ENCODE data around the gene IPPK.

Gene IPPK

DNA sequence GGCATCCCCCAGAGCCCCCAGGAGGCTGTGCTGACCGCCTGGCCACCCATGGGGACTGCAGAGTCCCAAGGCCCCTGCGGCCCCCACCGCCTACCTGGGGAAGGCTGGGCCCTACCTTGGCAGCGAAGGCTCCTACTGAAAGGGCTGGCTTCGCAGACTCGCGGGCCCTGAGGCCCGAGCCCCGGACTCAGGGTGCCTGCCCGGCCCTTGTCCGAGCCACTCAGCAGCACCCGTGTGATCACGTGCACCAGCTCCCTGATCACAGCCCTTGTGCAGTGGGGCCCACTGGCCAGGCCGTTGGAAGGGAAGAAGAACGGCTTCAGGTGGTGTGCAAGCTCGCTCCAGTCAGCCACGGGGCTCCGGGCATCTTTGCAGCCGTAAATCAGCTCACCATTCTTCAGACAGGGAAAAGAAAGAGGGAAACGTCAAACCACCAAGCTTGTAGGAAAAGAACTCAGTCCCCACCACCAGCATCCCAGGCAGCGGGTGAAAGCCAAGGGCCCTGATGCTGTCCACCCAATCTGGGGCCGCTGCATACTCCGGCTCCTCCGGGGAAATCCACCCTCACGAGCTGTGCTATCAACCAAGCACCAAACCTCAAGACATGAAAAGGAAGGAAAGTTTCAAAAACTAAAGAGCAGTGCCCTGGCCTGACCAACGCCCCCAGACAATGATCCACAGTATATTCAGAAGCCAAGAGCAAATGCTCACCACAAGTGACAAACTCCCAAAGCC lies 31.9 kb downstream of the IPPK start:
- TF ChIP-seq, protein P1, sequence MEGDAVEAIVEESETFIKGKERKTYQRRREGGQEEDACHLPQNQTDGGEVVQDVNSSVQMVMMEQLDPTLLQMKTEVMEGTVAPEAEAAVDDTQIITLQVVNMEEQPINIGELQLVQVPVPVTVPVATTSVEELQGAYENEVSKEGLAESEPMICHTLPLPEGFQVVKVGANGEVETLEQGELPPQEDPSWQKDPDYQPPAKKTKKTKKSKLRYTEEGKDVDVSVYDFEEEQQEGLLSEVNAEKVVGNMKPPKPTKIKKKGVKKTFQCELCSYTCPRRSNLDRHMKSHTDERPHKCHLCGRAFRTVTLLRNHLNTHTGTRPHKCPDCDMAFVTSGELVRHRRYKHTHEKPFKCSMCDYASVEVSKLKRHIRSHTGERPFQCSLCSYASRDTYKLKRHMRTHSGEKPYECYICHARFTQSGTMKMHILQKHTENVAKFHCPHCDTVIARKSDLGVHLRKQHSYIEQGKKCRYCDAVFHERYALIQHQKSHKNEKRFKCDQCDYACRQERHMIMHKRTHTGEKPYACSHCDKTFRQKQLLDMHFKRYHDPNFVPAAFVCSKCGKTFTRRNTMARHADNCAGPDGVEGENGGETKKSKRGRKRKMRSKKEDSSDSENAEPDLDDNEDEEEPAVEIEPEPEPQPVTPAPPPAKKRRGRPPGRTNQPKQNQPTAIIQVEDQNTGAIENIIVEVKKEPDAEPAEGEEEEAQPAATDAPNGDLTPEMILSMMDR (IDR thresholded peaks at IDR 0.05; ENCODE audit: control insufficient read depth, insufficient read depth, low read depth, low read length, missing control alignments), result no peak
- no peak overlapping the region for H3K4me3 ChIP-seq (ENCODE audit: control insufficient read depth, low read depth, low read length)
- DNase-seq (ENCODE audit: low read depth), result no peak

DNA sequence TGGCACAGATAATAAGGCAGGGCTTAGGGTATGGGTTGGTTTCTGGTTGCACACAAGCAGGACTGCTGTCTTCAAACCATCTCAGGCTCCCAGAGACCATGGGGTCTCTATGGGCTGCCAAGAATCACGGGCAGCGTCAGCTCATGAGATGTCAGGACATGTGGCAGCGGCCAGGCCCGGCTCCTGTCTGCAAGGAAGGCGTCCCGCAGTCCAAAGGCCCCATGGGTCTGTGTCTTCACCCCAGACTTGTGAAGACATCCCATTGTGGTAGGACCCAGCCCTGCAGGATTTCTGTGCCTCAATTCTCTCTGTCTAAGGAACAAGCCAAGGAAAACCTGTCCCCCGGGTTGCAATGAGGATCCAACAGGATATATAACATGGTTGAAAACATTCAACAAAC lies 32.6 kb downstream of the IPPK start:
- no peak for DNase-seq (ENCODE audit: low read depth)
- no peak overlapping the region for H3K4me3 ChIP-seq (ENCODE audit: control insufficient read depth, low read depth, low read length)
- TF ChIP-seq, protein P1 (IDR thresholded peaks at IDR 0.05; ENCODE audit: control insufficient read depth, insufficient read depth, low read depth, low read length, missing control alignments), result no peak

DNA sequence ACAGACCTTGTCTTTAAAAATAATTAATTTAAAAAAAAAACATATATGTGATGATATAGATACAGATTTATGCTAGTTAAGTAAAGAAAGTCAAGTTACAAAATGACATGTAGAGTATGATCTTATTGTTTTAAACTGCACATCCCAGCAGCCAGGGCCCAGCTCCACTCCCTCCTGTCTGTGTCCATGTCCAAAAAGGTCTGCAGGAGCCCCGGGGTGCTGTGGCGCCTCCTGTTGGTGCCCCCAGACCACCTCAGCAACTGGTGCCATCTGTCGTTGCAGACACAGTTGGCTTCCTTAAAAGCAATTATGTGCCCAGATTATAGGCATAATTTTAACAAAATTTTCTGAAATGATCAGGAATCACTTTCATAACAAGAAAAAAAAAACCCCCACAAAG lies 33.3 kb downstream of the IPPK start:
- TF ChIP-seq, protein P1 (IDR thresholded peaks at IDR 0.05; ENCODE audit: control insufficient read depth, insufficient read depth, low read depth, low read length, missing control alignments), result no peak
- DNase-seq (ENCODE audit: low read depth), result no peak
- no peak overlapping the region for H3K4me3 ChIP-seq (ENCODE audit: control insufficient read depth, low read depth, low read length)

DNA sequence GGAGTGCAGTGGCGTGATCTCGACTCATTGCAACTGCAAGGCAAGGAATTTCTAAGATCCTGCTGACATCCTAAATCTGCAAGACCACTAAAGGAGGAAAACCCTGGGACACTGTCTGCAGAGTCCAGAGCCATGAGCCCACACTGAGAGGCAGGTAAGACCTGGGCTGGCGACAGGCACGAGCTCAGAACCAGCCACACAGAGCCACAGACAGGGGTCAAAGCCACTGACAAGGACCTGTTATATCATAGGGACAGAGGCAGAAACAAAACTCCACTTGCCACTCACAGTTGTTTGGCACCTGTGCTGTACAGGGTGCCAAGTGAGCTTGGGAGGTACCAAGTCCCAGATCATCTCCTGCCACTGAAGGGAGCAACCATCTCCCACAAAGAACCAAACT lies 34.2 kb downstream of the IPPK start:
- no peak overlapping the region for H3K4me3 ChIP-seq (ENCODE audit: control insufficient read depth, low read depth, low read length)
- no peak for DNase-seq (ENCODE audit: low read depth)
- TF ChIP-seq, protein P1 (IDR thresholded peaks at IDR 0.05; ENCODE audit: control insufficient read depth, insufficient read depth, low read depth, low read length, missing control alignments), result no peak

DNA sequence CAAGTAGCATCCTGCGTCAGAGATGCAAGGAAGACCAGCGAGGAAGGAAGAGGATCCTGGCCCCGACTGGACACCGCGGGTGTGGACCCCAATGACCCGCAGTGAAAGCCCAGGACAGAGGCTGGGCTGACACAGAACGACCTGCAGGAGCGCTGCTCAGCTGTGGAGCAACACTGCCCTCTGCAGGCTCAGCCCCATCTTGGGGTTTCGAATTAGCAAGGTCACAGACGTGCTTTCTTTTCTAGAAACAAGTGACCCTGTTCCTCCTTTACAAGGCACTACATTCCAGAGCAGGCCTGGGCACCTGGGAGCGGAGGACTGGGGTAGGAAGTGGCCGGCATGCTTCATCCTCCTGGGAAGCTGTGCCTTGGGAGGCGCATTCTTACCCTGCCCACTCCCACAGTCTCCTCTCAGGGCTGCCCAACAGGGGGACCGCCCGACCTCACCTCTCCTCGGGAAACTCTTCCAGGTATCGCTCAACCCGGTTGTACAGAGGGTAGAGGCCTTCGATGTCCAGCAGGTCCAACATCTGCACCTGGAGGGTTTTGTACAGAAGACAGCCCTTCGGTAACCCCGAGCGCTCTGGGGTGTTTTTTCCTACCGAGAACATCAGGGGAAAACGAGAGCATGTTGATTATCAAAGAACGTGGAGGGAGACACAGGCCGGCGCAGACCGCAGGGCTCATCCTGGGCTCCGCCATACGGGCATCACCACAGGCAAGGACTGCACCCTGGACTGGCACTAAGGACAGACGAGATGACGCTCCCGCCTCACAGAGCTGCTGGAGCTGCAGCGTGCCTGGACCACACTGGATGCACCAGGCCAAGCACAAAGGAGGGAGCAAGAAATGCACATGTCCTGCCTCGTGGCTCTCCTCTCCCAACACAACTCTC lies 35.0 kb downstream of the IPPK start:
- no peak for DNase-seq (ENCODE audit: low read depth)
- TF ChIP-seq, protein P1 (IDR thresholded peaks at IDR 0.05; ENCODE audit: control insufficient read depth, insufficient read depth, low read depth, low read length, missing control alignments), result peak; percentile 99

DNA sequence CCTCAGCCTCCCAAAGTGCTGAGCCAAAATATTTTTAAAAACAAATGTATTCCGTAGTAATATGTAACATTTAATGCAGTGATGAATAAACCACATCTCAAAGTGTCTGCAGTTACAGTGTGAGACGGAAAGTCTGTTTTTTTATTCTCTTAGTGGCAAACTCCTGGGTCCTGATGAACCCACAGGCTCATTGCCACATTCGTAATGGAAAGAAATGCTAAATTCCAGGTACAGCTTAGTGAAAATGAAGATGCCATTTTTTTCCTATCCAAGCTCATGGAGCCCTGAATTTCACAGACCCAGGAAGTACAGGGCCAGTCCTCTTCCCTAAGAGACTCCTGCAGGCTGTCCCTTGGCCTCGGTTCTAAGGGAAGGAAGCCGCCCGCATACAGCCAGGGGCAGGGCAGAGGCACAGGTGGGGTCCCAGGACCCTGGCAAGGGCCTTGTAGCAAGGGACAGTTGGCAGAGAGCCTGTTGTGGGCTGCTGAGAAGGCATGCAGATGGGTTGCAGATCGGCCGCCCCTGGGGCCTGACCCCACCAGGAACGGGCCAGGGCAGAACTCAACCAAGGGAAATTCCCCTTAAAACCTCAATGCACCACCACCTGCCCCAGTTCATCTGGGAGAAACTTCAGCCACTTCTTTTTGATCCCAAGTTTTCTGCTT lies 36.2 kb downstream of the IPPK start:
- H3K4me3 ChIP-seq (ENCODE audit: control insufficient read depth, low read depth, low read length), result no peak overlapping the region
- DNase-seq (ENCODE audit: low read depth), result no peak
- TF ChIP-seq, protein P1 (IDR thresholded peaks at IDR 0.05; ENCODE audit: control insufficient read depth, insufficient read depth, low read depth, low read length, missing control alignments), result no peak

More for the DNA sequence above, 35.0 kb downstream of the IPPK start:
- no peak overlapping the region for H3K4me3 ChIP-seq (ENCODE audit: control insufficient read depth, low read depth, low read length)

Measured in AG09309 (cell line).